Duodenal mucosa (tissue), 2 donors: ENCODE data around the gene MAML2.

Source experiments
- H3K27ac ChIP-seq: one replicate; pipeline ENCODE4 v1.7.0; 2013; ENCODE audit warnings: low read depth, low read length
- H3K27me3 ChIP-seq, 2 donors: one replicate each; pipeline ENCODE4 v1.7.0; 2013; ENCODE audit warnings: low read length in 2 of 2, control low read depth in 1 of 2; ENCODE audit not compliant: insufficient read depth in 2 of 2, control insufficient read depth in 1 of 2
- H3K36me3 ChIP-seq, 2 donors: one replicate each; pipeline ENCODE4 v1.7.0; 2013; ENCODE audit warnings: low read length in 2 of 2, control low read depth in 1 of 2; ENCODE audit not compliant: insufficient read depth in 2 of 2, control insufficient read depth in 1 of 2
- H3K4me1 ChIP-seq, 2 donors: one replicate each; pipeline ENCODE4 v1.7.0; 2013; ENCODE audit warnings: low read length in 2 of 2, control low read depth in 1 of 2; ENCODE audit not compliant: insufficient read depth in 2 of 2, control insufficient read depth in 1 of 2
- H3K4me3 ChIP-seq, 2 donors: one replicate each; pipeline ENCODE4 v1.7.0; 2013; ENCODE audit warnings: low read length in 2 of 2, low read depth in 1 of 2
- H3K9ac ChIP-seq, 2 donors: one replicate each; pipeline ENCODE4 v1.7.0; 2013; ENCODE audit warnings: low read length in 2 of 2, low read depth in 1 of 2
- H3K9me3 ChIP-seq, 2 donors: one replicate each; pipeline ENCODE4 v1.7.0; 2013; ENCODE audit warnings: low read length in 2 of 2, control low read depth in 1 of 2; ENCODE audit not compliant: control insufficient read depth in 1 of 2

The MAML2 gene

DNA sequence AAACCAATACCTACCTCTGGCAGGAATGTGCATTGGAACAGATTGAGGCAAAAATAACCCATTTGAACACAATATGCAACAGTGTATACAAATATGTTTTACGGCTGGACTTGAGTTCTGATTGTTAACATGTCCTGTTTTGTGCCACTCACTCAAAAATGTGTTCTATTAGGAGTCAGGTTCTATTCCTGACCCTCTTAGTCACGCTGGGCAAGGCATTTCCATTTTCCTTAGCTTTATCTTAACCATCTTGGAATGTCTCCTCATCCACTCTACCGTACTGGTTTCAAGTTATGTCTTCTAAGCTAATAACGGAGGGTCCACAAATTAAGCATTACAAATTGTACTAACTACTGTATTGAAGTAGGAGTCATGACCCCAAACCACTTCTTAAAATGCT lies 78.6 kb downstream of the MAML2 start:
- H3K27ac ChIP-seq: no peak overlapping the region
- no peak overlapping the region for H3K9ac ChIP-seq
- peaks cover 13 to 27% of the 10 kb centered on the region in 2 donors for H3K4me1 ChIP-seq
- H3K4me3 ChIP-seq: no peak overlapping the region
- H3K36me3 ChIP-seq: no peaks in the 10 kb centered on the region
- no peaks in the 10 kb centered on the region for H3K9me3 ChIP-seq
- H3K27me3 ChIP-seq: no peaks in the 10 kb centered on the region

DNA sequence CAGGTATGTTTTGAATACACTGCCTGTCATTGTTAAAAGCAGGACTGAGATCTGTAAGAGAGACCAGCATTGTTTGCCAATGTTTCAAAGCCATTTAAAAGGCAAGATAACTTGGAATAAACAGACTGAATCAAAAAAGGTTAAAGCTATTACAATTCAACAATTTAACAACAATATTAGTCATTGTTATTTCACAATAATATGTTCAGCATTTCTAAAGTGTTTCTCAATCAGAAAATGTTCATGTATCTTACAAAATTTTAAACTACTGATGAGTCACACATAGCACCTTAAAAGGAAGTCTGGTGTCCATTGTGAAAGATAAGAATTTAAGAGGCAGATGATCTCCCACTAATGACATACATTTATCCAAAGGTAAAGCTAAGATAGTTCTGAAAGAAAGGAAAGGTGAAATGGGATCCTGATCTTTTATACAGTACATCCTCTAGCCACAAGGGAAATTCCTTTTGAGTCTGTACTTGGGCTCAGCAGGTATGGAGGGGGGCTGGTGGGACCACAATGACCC lies 79.7 kb downstream of the MAML2 start:
- no peak overlapping the region for H3K27ac ChIP-seq
- no peak overlapping the region for H3K9ac ChIP-seq
- no peaks in the 10 kb centered on the region for H3K9me3 ChIP-seq
- H3K36me3 ChIP-seq: no peaks in the 10 kb centered on the region
- H3K27me3 ChIP-seq: no peaks in the 10 kb centered on the region
- peaks cover 21 to 37% of the 10 kb centered on the region in 2 donors for H3K4me1 ChIP-seq
- no peak overlapping the region for H3K4me3 ChIP-seq

DNA sequence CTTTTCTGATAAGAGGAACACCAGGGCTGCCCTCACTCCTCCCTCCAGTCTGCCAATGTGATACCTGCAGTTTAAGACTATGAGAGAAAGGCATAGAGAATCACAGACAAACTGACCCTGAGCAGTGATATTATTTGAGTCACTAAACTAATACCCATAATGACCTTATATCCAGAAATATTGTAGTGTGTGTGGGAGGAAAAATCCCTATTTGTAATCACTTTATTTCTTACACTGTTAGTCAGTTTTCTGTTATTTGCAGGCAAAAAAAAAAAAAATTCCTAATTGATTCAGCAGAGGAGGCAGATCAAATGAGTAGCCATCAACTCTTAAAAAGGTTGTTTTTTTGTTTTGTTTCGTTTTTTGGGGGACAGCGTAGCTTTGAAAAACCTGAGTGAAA lies 82.5 kb downstream of the MAML2 start:
- Histone ChIP-seq H3K4me1 (peaks cover 21 to 35% of the 10 kb centered on the region in 2 donors), H3K9me3 (no peaks in the 10 kb centered on the region), H3K9ac (no peak overlapping the region), H3K36me3 (no peaks in the 10 kb centered on the region), H3K4me3 (no peak overlapping the region), H3K27me3 (no peaks in the 10 kb centered on the region), H3K27ac (no peak overlapping the region)

DNA sequence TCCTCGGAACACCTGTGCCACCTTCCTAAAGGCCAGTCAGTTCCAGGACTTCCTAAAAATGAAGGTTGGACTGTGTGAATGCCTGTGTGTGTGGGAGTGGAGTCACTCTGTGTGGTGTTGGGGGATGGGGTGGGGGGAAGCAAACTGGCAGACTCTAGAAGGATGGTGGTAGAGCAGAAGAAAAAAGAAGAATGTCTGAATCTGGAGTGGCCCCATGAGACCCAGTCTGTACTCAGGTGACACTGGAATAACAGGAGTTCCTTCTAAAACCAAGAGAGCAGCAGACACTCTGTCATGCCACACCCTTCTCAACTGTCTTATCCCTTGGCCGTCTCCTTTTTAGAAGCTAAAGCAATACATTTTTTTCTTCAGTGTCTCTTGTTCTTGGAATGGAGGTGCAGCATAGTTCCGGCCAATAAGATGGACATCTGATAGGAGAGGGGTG lies 82.9 kb downstream of the MAML2 start:
- no peak overlapping the region for H3K9ac ChIP-seq
- peaks cover 23 to 34% of the 10 kb centered on the region in 2 donors for H3K4me1 ChIP-seq

DNA sequence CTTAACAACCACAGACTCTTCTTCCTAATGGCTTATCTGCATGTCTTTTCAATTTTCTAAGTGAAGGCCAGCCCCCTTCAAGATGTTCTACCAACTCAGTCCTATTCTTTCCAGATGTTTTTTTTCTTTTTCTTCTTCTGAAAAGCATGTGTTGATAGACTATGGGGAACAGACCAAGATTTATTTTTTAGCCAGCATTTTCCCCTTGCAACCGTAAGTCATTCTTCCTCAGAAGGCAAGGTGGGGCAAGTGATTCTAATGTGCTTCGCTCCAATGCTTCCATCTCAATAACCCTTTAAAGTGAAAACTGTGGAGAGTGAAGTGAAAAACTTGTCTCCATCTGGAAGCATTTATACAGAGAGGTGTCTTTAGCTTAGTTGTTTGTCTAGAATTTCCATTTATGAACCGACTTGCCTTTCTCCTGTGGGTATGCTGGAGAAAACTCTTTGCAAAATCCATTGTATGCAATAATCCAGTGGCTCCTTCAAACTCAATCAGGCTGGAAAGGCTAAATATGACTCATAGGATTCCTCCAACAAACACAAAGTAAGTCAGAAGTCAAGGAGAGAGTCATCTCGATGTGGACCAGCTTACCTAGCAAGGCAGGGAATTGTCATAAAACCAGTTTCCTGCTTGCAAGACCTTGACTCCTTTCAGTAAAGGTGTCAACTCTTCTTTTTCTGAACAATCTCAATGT lies 83.7 kb downstream of the MAML2 start:
- Histone ChIP-seq H3K4me1 (peaks cover 29 to 30% of the 10 kb centered on the region in 2 donors), H3K9me3 (no peaks in the 10 kb centered on the region), H3K36me3 (no peaks in the 10 kb centered on the region), H3K27ac (no peak overlapping the region), H3K27me3 (no peaks in the 10 kb centered on the region), H3K9ac (no peak overlapping the region), H3K4me3 (no peak overlapping the region)

More for the DNA sequence above, 82.9 kb downstream of the MAML2 start:
- Histone ChIP-seq H3K4me3 (no peak overlapping the region), H3K27ac (no peak overlapping the region), H3K9me3 (no peaks in the 10 kb centered on the region), H3K36me3 (no peaks in the 10 kb centered on the region), H3K27me3 (no peaks in the 10 kb centered on the region)

DNA sequence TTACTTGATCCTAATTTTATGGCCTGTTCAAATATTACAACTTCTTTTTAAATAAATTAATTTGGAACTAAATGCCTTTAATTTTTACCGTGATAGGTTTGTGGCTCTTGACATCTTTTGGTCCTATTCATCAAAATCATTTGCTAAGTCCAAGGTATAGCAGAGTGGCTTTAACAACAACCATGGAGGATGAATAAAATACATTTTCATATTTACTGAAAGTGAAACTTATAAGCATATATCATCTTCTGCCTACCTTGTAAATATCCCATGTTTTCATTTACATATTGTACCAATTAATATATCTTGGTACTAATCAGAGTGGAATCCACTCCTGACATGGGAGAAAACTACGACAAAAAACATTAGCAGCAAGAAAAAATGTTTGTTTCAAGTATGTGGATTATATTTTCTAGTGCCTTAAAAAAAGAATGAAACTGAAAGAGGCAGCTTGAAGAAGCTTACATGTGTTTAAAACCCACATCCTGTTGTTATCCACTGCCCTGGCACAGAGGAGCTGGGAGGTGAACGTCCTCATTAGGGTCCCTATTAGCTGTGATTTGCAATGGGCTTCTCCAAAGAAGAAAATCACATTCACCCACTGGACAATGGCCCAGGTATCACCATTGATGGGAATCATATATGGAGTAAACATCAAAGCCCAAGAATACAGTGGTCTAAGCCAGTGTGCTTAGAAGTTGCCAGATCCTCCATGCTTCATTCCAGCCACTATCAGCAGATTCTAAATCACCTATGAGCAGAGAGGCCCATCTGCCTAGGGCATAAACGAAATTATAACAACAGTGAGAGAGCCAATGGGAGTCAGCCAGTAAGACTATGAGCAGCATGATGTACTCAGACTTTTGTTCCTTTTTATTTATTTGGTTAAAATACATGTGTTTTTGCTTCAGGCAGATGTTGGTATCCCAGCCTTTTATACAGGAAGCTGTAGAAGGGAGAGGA lies 84.7 kb downstream of the MAML2 start:
- no peak overlapping the region for H3K9ac ChIP-seq
- peaks cover 29 to 30% of the 10 kb centered on the region in 2 donors for H3K4me1 ChIP-seq

DNA sequence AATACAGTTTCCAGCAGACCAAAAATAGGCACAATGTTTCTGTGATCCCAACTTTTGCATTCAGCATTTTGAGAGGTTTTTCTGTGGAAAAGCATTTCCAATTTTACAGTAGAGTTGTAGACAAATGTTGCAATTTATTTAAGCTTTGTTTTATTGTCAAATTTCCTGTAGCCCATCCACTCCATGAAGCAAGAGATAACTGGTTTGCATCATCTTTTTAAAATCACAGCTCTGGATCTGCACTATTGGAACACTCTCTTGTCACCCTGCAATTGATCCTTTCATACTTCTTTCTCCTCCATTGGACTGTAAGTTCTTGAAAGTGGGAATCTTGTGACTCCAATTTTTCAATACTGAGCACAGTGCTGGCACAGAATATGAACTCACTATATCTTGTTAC lies 86.0 kb downstream of the MAML2 start:
- Histone ChIP-seq H3K27me3 (no peaks in the 10 kb centered on the region), H3K9me3 (no peaks in the 10 kb centered on the region), H3K27ac (no peak overlapping the region), H3K36me3 (no peaks in the 10 kb centered on the region), H3K9ac (no peak overlapping the region), H3K4me3 (no peak overlapping the region), H3K4me1 (peaks cover 29 to 30% of the 10 kb centered on the region in 2 donors)

More for the DNA sequence above, 84.7 kb downstream of the MAML2 start:
- Histone ChIP-seq H3K4me3 (no peak overlapping the region), H3K27ac (peak overlapping the region; percentile 22), H3K9me3 (no peaks in the 10 kb centered on the region), H3K27me3 (no peaks in the 10 kb centered on the region), H3K36me3 (no peaks in the 10 kb centered on the region)

DNA sequence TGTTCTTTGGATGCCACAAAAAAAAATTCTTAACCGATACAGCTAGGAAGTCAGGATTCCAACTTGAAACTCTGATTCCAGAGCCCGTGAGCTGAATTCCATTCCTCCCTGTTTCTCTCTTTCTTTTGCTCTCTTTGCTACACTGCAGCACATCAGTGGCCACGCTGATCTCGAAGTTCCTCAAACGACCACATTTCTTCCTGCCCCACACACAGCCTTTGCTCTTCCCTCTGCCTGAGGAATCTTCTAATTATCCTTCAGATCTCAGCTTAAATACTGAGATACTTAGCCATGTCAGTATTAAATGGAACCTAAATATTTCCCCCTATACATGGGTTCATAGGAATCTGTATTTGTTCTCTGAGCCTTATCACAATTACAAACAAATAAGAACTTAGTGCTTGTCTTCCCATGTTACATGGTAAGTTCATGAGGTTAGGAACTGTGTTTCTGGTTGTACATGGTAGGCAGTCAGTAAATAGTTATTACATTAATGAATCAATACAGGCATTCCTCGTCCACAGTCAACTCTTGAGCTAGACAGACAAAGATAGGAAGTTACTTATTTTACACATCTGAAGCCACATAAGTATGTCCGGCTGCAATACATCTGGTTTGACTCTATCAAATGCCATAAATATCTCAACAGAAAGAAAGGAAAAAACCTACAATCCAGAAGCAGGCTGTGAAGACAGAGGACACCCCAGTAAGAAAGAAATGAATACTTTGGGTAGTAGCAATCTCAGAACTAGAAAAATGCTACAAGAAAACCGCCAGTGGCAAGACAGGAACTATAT lies 86.6 kb downstream of the MAML2 start:
- peaks cover 29 to 30% of the 10 kb centered on the region in 2 donors for H3K4me1 ChIP-seq

DNA sequence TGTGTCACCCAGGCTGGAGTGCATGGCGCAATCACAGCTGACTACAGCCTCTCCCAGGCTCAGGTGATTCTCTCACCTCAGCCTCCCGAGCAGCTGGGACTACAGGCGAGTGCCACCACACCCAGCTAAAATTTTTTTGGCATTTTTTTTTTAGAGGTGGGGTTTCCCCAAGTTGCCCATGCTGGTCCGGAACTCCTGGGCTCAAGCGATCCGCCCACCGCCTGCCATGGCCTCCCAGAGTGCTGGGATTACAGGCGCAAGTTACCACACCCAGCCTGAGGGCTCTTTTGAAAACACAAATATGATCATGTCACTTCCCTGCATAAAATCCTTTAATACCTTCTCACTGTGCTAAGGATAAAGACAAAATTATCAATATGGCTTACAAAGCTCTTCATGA lies 88.1 kb downstream of the MAML2 start:
- peaks cover 24 to 29% of the 10 kb centered on the region in 2 donors for H3K4me1 ChIP-seq
- H3K27ac ChIP-seq: no peak overlapping the region

More for the DNA sequence above, 86.6 kb downstream of the MAML2 start:
- H3K36me3 ChIP-seq: no peaks in the 10 kb centered on the region
- no peak overlapping the region for H3K9ac ChIP-seq
- no peaks in the 10 kb centered on the region for H3K27me3 ChIP-seq
- H3K9me3 ChIP-seq: no peaks in the 10 kb centered on the region
- no peak overlapping the region for H3K4me3 ChIP-seq
- H3K27ac ChIP-seq: no peak overlapping the region

More for the DNA sequence above, 88.1 kb downstream of the MAML2 start:
- Histone ChIP-seq H3K9ac (no peak overlapping the region), H3K27me3 (no peaks in the 10 kb centered on the region), H3K36me3 (no peaks in the 10 kb centered on the region), H3K4me3 (no peak overlapping the region), H3K9me3 (no peaks in the 10 kb centered on the region)
